HG03575 (cell line): ENCODE measurements around the gene SCGB3A1.

Source experiments
- ATAC-seq: cut with Tn5 transposase; IDR thresholded peaks from one replicate; pipeline ENCODE4 v1.9.1; 2021; ENCODE audit not compliant: unreplicated experiment, insufficient number of reproducible peaks, low FRiP score; ENCODE audit errors: extremely low read depth

The SCGB3A1 gene

DNA sequence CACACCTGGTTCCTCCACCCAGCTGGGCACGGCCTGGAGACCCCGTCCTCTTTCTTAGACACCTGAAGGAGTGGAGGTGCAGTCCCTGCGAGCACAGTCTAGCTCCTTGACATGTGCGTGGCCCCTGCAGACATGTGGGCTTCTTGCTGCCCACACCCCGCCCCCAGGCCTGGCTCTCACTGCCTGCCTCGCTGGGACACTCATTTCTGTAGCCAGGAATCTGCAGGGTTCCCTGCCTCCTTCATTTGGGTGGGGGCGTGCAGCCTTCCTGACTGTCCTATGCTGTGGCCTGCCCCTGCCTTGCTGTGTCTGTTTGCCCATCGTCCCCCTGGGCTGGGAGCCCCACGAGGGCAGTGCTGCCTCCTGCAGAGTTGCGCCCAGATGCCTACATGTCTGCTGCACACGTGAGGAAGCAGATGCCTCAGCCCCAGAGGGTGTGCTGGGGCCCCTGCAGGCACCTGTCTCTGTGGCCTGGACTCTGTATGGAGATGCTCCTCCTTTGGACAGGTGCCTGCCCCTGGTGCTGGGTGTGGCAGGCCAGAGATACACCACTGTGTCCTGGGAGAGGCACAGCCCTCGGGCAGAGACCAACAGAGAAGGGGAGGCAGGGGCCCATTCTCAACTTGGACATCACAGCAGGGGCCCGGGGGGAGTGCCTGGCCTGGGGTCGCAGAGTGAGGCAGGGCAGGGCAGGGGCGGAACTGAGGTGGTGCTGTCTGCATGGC, 35.5 kb upstream of the SCGB3A1 start:
- ATAC-seq, result no peak

DNA sequence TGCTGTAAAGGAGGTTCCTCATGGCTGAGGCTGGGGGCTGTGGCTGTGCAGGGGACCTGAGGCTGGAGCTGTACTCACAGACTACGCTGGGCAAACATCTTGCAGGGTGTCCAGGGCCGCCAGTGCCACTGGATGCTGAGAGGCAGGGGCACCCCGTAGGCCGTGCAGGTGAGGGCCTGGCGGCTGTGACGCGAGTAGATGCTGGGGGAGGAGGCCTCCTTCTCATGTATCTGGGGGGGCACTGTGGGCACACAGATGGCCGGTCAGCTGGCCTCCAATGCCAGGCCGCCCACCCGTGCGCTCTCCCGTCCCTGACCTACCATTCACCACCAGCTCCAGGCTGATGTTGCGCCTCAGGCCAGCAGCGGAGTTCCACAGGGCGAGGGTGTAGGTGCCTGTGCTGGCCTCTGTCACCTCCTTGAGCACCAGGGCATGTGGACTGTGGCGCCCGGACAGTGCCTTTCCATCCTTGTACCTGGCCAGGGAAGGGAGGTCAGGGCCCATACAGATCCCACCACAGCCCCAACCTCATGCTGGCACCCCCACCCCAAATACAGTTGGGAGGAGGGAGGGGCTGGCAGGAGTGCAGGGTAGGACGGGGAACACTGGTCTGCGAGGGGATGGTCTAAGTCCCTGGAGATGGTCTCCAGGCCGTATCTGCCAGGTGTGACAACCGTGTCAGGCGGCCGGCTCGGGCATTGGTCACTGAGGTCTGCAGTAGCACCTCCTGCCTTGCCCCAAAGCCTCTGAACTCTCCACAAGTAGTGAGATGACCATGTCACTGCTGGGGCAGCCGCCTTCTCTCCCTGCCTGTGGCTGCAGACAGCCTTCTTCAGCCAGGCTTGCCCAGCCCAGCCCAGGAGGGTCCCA, 34.7 kb upstream of the SCGB3A1 start:
- no peak for ATAC-seq

DNA sequence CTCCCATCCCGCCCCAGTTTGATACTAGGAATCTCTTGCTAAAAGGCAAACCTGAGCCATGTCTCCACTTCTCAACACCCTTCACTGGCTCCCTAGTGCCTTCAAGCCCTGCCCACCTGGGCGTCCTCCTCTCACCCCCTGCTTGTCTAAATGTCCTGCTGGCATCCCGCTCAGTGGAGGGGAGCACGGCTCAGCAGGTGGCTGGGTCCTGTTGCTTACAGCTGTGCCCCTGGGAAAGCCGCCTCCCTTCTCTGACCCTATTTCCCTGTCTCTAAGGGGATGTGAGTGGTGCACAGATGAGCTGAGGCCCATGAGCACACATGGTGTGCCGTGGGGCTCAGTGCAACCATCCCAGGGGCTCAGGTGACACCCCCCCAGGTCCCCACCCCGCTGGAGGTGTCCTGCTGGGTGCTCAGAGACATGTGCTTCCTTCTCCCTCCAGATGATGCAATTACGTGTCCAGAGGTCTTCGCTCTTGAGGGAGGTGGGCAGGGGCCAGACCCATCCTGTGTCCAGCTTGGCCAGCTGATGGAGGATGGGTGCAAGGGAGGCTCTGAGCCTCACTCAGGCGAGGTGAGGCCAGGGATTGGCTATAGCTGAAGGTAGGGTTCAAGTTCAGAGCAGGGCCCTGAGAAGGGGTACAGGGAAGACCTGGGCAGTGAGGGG, 34.0 kb upstream of the SCGB3A1 start:
- ATAC-seq, result no peak

DNA sequence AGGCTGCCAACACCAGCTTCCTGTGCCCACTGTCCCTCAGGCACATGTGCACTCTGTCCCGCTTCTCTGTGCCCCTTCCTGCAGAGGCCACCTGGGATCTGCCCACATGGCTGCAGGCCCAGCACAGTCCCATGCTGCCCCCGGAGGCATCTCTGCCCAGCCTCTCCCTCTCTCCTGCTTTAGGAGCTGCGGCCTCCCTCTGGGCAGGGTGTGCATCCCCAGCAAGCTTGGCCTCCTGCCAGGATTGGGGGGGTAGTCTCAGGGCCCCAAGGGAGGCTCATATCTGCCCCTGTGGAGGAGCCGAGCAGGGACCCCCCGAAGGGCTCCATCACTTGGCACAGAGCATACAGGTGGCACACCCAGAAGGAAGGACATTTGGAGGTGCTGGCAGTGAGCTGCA, 33.3 kb upstream of the SCGB3A1 start:
- ATAC-seq, result no peak

DNA sequence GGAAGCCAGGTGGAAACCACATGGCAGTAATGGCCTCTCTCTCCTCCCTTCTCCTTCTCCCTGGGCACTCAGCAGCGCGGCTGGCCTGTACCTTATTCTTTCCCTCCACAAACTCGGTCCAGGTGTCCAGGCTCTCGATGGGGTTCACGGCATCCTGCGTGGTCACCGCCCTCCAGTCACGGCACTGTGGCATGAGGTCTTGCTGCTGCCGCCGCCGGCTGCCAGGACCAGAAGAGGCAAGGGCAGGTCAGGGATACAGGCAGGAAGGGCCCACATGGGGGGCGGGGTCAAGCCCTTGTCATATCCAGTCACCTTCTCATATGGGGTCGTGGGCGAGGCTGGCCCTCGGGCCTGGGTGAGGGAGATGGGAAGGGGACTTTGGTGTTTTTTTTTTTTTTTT, 32.5 kb upstream of the SCGB3A1 start:
- no peak for ATAC-seq

DNA sequence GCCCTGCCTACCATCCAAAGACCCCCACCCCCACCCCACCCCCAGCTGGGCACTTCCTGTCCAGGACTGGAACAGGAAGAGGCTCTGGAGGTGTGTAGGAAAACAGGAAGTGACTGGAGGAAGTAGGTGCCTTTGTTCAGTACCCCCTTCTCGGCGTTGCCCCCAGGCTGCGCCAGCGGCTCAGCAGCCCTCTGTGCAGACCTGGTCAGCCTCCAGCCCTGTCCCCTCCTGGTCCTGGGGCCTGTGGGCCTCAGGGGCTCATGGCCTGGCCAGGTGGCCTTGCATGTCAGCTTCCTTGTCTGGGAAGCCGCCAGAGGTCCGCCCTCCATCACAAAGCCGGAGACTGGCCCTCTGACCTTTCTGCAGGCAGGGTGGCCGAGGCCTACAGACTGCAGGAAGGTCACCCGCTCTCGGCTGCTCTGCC, 32.1 kb upstream of the SCGB3A1 start:
- no peak for ATAC-seq

DNA sequence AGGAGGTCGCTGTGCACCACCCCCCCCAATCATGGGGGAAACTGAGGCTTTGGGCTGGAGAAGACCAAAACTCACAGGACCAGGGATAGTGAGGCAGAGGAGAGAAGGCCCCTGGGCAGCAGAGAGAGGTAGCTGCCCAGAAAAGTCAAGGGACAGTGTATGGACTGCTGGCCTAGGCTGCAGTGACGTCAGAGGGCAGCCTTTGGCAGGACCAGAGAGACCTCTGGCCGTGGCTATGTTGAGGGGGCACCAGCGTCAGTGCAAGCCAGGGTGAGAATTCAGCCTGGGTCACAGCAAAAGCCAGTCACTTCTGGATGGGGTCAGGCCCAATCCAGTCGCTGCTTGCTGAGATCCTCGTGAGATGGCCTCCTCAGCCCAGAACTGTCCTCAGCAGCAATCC, 31.6 kb upstream of the SCGB3A1 start:
- no peak for ATAC-seq

DNA sequence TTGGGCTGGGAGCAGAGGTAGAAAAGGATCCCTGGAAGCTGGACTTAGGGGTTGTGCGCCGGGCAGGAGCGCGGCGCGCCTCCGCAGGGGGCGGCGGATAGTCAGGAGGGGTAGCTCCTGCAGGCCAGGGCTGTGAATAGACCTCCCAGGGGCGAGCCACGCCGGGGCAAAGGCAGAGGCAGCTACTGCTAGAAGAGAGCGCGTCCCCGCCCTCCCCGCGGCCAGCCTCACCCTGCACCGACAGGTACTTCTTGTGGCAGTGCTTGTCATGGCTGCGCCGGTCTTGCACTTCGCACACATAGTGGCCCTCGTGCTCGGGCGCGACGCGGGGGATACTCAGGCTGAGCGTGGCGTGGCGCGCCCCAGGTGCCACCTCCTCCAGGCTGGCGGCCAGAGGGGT, 30.0 kb upstream of the SCGB3A1 start:
- no peak for ATAC-seq

DNA sequence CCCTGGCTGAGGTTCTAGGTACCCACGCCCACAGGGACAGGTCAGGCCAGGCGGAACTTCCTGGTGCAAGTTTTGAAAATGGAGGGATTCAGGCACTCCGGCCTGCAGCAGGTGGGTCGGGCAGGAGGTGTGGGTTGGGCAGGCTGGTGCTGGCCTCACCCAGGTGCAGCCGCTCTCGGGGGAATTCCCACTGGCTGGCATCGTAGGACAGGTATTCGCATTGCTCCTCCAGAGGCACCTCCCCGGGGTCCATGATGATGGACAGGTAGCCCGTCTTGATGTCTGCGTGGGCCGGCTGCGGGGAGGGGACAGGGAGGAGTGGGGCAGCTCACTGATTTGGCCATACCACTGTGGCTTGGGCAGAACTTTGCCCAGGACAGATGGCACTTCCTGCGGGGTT, 28.7 kb upstream of the SCGB3A1 start:
- no peak for ATAC-seq

DNA sequence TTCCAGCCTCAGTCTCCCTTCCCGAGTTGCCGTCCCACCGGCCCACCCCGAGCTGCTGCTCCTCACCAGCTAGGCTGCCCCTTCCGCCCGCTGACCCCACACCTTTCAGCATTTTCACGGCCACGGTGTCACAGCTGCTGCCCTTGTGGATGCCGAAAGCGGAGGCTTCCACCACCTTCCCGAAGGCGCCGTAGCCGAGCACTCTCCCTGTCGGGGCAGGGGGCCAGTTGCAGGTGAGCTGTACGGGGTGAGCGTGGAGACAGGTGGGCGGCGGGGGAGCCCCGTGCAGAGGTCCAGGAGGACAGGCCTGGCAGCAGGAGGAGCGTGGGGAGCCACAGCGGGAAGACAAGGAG, 28.2 kb upstream of the SCGB3A1 start:
- no peak for ATAC-seq

DNA sequence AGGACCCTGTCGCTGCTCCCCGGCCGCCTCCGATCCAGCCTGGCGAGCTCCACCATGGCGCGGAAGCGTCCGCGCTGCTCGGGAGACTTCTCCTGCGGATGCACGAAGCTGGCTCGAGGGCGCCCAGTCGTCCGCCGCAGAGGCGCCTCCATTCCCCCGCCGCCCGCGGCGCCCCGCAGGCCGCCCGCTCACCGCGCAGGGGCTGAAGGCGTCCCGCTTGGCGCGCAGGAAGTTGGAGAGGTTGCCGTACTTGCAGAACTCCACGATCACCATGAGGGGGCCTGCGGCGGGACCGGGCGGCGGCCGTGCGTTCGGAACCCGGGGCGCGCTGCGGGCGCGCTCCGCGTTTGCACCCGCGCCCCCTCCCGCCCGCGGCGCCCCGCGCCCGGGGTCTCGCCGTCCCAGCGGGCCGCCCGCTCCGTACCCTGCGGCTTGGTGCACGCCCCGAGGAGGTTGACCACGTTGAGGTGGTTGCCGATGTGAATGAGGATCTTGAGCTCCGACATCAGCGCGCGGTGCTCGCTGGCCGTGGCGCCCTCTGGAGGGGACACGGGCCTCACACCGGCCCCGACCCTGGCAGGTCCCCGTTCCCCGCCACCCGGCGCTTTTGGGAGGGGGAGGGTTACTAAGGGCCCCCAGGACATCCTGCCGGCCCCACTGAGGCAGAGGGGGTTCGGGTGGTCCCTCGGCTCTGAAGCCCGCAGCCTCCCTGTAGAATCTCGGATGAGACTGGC, 27.7 kb upstream of the SCGB3A1 start:
- ATAC-seq, result no peak

DNA sequence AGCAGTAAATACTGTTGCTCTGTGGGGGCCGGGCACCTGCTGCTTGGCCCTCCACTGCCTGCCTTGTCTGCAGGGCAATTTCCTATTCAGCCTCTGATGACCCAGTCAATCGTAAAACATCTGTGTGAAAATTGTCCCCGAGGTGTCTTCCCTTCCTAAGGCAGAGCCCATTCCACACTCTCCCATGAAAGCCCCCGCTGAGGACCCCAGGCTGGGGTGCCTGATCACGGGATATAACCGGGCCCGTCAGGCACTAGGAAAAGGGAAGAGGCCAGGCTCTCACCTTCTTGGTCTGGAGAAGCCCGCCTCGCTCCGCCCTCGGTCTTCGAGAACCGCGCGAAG, 27.2 kb upstream of the SCGB3A1 start:
- ATAC-seq, result no peak

DNA sequence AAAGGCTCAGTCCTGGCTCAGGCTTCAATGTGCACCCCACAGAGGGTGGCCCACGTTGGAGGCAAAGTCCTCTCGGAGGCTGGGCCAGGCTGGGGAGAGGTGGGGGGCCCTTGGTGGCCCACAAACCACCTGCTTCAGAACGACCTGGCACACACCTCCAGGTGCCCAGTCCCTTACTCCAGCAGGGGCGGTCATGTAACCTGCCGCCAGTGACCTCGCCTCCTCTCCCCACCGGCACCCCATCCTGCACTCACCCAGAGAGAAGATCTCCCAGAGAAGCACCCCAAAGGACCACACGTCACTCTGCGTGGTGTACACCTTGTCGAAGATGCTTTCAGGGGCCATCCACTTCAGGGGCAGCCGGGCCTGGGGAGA, 22.5 kb upstream of the SCGB3A1 start:
- no peak for ATAC-seq

DNA sequence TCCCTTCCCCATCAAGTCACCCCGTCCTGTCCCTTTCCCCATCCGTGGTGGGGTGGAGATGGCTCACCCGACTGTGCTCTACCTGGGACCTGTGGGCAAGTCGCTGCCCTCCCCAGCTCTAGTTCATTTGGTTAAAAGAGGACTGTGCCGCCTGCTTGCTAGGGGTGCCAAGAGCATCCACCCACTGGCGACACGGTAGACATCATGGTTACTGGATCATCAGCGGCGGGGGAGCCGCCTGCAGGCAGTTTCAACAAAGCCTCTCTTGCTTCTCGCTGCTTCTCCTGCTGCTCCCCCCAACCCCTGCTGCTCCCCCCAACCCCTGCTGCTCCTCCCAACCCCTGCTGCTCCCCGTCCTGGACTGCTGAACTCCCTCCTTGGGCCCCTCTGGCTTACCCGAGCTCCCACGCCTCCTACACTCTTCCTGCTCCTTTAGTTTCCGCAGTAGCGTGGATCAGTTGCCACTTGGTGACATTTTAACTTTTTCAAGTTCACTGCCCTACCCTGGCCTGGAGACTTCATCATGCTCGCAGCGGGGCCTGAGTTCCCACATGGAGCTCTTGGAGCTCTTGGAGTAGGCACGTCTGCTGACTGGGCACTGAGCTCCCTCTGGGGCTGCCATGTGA, 22.0 kb upstream of the SCGB3A1 start:
- no peak for ATAC-seq

DNA sequence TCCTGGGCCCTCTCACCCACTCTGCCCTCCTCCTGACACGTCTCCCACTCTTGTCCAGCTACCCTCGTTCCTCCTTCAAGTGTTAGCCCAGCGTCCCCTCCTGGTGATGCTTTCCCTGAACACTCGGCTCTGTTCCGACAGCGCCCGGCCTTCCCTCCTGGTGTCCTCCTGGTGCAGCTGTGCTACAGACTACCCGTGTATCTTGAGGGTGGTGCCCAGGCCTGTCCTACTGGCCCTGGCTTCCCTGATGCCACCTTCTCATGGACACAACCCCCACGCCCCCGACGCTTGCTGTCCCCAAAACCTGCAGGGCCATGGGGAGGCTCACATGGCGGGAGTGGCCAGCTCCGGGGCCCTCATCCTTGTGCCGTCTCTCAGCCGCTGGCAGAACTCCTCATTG, 21.4 kb upstream of the SCGB3A1 start:
- ATAC-seq, result no peak

DNA sequence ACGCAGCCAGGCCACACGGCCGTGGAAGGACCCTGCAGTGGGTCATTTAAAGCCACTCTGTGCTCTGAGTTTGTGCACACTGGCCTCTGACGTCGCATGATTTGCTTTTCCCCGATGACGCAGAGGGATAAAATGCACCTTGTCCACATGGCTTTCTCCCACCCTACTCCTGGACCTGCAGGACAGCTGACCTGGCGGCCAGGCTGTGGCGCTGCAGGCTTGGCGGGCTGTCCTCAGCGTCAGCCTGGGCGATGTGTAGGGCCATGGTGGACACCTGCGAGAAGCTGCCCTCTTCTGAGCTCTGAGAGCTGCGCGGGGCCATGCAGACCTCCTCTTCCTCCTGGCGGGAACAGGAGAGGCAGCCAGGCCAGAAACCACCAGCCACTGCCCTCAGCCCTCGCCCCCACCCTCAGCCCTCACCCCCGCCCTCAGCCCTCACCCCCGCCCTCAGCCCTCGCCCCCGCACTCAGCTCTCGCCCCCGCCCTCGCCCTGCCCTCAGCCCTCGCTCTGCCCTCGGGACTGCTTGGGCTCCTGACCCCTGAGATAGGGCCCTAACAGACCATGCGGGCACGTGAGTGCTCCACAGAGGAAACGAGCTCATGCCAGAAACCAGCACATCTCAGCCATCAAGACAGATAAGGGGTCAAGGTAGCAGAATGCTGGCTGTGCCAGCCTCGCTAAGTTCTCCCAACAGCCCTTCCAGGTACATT, 20.0 kb upstream of the SCGB3A1 start:
- no peak for ATAC-seq

DNA sequence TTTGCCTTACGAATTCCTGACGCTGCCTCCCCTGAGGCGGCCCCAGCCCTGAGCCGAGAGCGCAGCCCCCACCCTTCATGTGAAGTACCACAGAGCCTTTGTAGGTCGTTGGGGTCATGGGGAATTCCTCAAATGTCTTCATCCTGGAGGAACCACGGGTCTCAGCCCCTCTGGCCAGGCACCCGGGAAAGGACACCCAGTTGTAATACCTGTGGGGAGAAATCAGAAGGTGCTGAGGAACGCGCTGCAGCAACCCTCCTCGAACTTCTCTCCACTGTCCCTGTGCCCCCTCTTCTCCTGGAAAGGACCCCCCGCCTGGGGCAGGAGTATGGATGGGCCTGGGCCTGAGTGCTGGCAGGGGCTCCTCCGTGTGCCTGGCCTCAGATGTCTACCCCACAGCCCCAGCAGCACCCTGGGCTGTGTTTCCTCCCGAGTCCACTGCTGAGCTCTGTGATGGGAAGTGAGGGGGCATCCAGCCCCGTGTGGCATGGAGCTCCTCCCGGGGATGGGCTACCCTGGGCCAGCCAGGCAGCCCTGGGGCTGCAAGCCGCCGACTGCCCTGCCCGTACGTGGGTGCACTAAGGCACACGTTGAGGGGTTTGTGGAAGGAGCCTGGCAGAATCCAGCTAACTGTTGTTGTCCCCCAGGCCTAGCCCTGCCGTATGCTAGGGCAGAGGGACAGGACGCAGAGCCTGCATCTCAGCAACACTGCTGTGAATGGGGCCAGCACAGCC, 18.7 kb upstream of the SCGB3A1 start:
- ATAC-seq, result no peak

DNA sequence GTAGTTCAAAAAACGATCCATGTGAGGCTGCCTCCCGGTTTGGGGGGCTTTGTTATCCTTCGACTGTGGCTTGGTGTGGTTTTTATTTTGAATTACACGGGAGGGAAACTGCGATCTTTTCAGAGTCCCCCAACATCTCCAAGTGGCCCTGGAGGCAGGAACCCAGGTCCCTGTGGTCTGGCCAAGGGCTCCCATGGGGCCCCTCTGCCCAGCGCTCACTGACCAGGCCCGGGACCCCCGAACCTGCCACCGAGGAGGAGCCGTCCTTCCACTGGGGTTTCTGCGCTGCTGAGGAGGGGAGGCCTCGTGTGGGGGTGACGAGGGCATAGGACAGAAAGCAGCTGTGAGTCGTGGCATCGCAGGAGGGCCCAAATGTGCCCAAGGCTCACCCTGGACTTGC, 18.1 kb upstream of the SCGB3A1 start:
- no peak for ATAC-seq
